ENCODE results near the gene GRM7.

DNA sequence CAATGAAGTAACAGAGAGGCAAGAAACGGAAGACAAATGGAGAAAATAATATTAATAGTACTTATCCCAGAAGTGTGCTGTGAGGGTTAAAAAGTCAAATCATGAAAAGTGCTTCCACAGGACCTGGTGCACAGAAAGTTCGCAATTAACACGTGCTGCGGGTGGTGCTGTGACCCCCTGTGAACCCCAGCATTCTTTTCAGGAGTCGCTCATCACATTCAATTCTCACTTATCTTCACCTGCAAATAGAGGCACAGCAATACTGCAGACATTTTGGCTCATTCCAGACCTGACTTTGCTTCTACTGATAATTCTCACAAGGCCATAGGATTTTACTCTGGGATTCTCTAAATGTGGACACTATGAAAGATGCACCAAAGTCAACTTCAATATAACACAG lies 584.4 kb downstream of the GRM7 start:
- TF ChIP-seq CTCF (IDR thresholded peaks at IDR 0.05): no peak
- TF ChIP-seq POLR2A (IDR thresholded peaks at IDR 0.05): no peak
